ENCODE measurements around the gene PLSCR4.
A peak's percentile ranks its signal among the peaks of the same experiment; 100 is the strongest.
"Not testable (repeated sequence)": the region's sequence is repeated elsewhere in the genome, so short reads cannot be mapped to it uniquely, and the experiment has no call there.

The PLSCR4 gene

GRCh38 chr3:146250449-146251382 is at the start of gene PLSCR4:
Gene PLSCR4 (minus strand): TSS chr3:146251105. CDS start chr3:146222071, 29,034 bp downstream.
- DNase-seq, result peak in 1 of 2 experiments; percentile 37

GRCh38 chr3:146293401-146293800 is 42.5 kb upstream of the PLSCR4 start:
- DNase-seq, result not testable (repeated sequence)

- DNase-seq, result no peak
Observed at GRCh38 chr3:146283781-146284445, 33.0 kb upstream of the PLSCR4 start.

- DNase-seq, result no peak
Observed at GRCh38 chr3:146280864-146281263, 30.0 kb upstream of the PLSCR4 start.

GRCh38 chr3:146279951-146280350 is 29.0 kb upstream of the PLSCR4 start:
- no peak for DNase-seq

GRCh38 chr3:146279013-146279412 is 28.1 kb upstream of the PLSCR4 start:
- DNase-seq, result no peak

- no peak for DNase-seq
Observed at GRCh38 chr3:146277953-146278631, 27.2 kb upstream of the PLSCR4 start.

- DNase-seq, result no peak
Observed at GRCh38 chr3:146275476-146275875, 24.6 kb upstream of the PLSCR4 start.

GRCh38 chr3:146274833-146275232 is 23.9 kb upstream of the PLSCR4 start:
- DNase-seq, result no peak

- no peak for DNase-seq
Observed at GRCh38 chr3:146273721-146274407, 23.0 kb upstream of the PLSCR4 start.

GRCh38 chr3:146271180-146271579 is 20.3 kb upstream of the PLSCR4 start:
- DNase-seq, result no peak

- no peak for DNase-seq
Observed at GRCh38 chr3:146269271-146269670, 18.4 kb upstream of the PLSCR4 start.

GRCh38 chr3:146268535-146269219 is 17.8 kb upstream of the PLSCR4 start:
- no peak for DNase-seq

GRCh38 chr3:146265720-146266119 is 14.8 kb upstream of the PLSCR4 start:
- DNase-seq, result peak in 1 of 2 experiments; percentile 8

- DNase-seq, result no peak
Observed at GRCh38 chr3:146262371-146263110, 11.6 kb upstream of the PLSCR4 start.

GRCh38 chr3:146259880-146260589 is 9.1 kb upstream of the PLSCR4 start:
- DNase-seq, result no peak

- DNase-seq, result no peak
Observed at GRCh38 chr3:146256851-146257486, 6.1 kb upstream of the PLSCR4 start.

GRCh38 chr3:146252445-146252844 is 1.5 kb upstream of the PLSCR4 start:
- not testable (repeated sequence) for DNase-seq

- no peak for DNase-seq
Observed at GRCh38 chr3:146249921-146250320, 984 bp downstream of the PLSCR4 start.

- DNase-seq, result no peak
Observed at GRCh38 chr3:146247911-146248310, 3.0 kb downstream of the PLSCR4 start.

Measured in NCI-H524 (cell line).